HFF-Myc (cell line): ENCODE measurements around the gene HECW1.
A peak's percentile ranks its signal among the peaks of the same experiment; 100 is the strongest.

Experiments used
- DNase-seq: peaks from one replicate; pipeline ENCODE4 v3.0.0-alpha.2; 2011; ENCODE audit warnings: low read depth; ENCODE audit errors: extremely low read depth
- H3K4me3 ChIP-seq: replicated peaks from 2 replicates; pipeline ENCODE4 v1.5.1; 2011; ENCODE audit warnings: low read depth, mild to moderate bottlenecking, control low read depth, low read length
- TF ChIP-seq, protein P1 (sequence below): IDR thresholded peaks from 2 replicates; pipeline ENCODE4 v1.5.1; 2012; ENCODE audit warnings: mild to moderate bottlenecking, low read depth, low read length, control low read depth; ENCODE audit errors: missing control alignments

HECW1 gene

DNA sequence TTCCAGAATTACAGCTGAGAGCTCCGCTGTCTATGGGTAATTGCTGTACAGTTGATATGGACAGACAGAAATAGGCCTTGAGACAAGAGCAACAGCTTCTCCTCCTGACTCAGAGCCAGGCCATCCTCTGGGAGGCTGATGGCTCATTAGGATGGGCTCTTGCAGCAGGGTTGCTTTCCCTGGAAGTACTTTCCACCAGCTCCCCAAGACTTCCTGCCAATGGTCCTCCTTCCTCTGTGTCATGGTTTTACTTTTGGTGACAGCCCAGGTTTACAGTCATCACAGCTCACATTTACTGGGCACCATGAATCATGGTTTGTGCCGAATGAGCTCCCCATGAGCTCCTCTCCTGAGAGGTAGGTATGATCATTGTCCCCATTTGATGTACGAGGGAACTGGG is 131.8 kb downstream of the HECW1 start:
- no peak overlapping the region for H3K4me3 ChIP-seq
- TF ChIP-seq, protein P1, sequence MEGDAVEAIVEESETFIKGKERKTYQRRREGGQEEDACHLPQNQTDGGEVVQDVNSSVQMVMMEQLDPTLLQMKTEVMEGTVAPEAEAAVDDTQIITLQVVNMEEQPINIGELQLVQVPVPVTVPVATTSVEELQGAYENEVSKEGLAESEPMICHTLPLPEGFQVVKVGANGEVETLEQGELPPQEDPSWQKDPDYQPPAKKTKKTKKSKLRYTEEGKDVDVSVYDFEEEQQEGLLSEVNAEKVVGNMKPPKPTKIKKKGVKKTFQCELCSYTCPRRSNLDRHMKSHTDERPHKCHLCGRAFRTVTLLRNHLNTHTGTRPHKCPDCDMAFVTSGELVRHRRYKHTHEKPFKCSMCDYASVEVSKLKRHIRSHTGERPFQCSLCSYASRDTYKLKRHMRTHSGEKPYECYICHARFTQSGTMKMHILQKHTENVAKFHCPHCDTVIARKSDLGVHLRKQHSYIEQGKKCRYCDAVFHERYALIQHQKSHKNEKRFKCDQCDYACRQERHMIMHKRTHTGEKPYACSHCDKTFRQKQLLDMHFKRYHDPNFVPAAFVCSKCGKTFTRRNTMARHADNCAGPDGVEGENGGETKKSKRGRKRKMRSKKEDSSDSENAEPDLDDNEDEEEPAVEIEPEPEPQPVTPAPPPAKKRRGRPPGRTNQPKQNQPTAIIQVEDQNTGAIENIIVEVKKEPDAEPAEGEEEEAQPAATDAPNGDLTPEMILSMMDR: no peak
- no peak for DNase-seq

GRCh38 chr7:43244784-43245183 is 132.3 kb downstream of the HECW1 start:
- TF ChIP-seq, protein P1: no peak
- H3K4me3 ChIP-seq: no peak overlapping the region
- DNase-seq: no peak

DNA sequence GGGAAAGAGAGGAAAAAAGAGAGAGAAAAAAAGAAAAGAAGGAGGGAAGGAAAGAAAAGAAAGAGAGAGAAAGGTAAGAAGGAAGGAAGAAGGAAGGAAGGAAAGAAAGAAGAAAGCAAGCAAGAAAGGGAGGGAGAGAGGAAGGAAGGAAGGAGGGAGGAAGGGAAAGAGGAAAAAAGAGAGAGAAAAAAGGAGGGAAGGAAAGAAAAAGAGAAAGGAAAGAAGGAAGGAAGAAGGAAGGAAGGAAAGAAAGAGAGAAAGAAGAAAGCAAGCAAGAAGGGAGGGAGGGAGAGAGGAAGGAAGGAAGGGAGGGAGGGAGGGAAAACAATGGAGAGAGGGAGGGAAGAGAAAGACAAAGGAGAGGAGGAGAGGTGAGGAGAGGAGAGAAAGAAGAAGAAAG is 135.3 kb downstream of the HECW1 start:
- no peak for DNase-seq
- TF ChIP-seq, protein P1: no peak
- H3K4me3 ChIP-seq: no peak overlapping the region

GRCh38 chr7:43248553-43248952 is 136.1 kb downstream of the HECW1 start:
- no peak for DNase-seq
- H3K4me3 ChIP-seq: peak overlapping the region; percentile 43
- TF ChIP-seq, protein P1: no peak

- TF ChIP-seq, protein P1: no peak
- DNase-seq: peak; percentile 47
- H3K4me3 ChIP-seq: peak overlapping the region; percentile 43
Observed at GRCh38 chr7:43248961-43249822, 136.7 kb downstream of the HECW1 start.

- TF ChIP-seq, protein P1: no peak
- DNase-seq: no peak
- H3K4me3 ChIP-seq: peak overlapping the region; percentile 43
Observed at GRCh38 chr7:43249823-43250145, 137.3 kb downstream of the HECW1 start.
